Fibroblast of lung (primary cell): ENCODE measurements around the gene CMTM4. TPM values are rescaled to one million over a fixed set of nuclear protein-coding genes. Genes with fewer than 3 reads are reported as not detected.
A peak's percentile ranks its signal among the peaks of the same experiment; 100 is the strongest.

Source experiments
- DNase-seq, 2 donors: peaks; one replicate each; pipeline versions ENCODE4 v3.0.0 to v3.0.0-alpha.2; 2010; ENCODE audit warnings: low read depth in 2 of 2
- H2AFZ ChIP-seq: 2 replicates; pipeline ENCODE4 v1.5.1; 2012; ENCODE audit warnings: low read length, control low read depth, inconsistent platforms
- H3K27ac ChIP-seq: 2 replicates; pipeline ENCODE4 v1.5.1; 2011; ENCODE audit warnings: low read length, control low read depth; ENCODE audit not compliant: insufficient read depth
- H3K27me3 ChIP-seq: 2 replicates; pipeline ENCODE4 v1.5.1; 2011; ENCODE audit warnings: mild to moderate bottlenecking, low read length; ENCODE audit not compliant: control insufficient read depth, insufficient read depth
- H3K36me3 ChIP-seq: 2 replicates; pipeline ENCODE4 v1.5.1; 2011; ENCODE audit warnings: low read length; ENCODE audit not compliant: control insufficient read depth, insufficient read depth
- H3K4me1 ChIP-seq: 2 replicates; pipeline ENCODE4 v1.5.1; 2011; ENCODE audit warnings: low read length; ENCODE audit not compliant: control insufficient read depth, insufficient read depth; ENCODE audit errors: extremely low read depth
- H3K4me2 ChIP-seq: 2 replicates; pipeline ENCODE4 v1.5.1; 2011; ENCODE audit warnings: low read length, control low read depth; ENCODE audit not compliant: insufficient read depth; ENCODE audit errors: extremely low read depth
- H3K4me3 ChIP-seq, 4 experiments: fragments of 200-600 bp in 1 of 4; sonication (generic) in 1 of 4; replicated peaks in 1 of 4; 2 replicates each; pipeline ENCODE4 v1.5.1; 2011 to 2016; ENCODE audit warnings: low read length in 4 of 4, low read depth in 3 of 4, mild to moderate bottlenecking in 3 of 4, control low read depth in 2 of 4, inconsistent platforms in 1 of 4, mixed read lengths in 1 of 4; ENCODE audit not compliant: insufficient read depth in 1 of 4; ENCODE audit errors: control extremely low read depth in 1 of 4
- H3K79me2 ChIP-seq: 2 replicates; pipeline ENCODE4 v1.5.1; 2012; ENCODE audit warnings: mild to moderate bottlenecking, low read length, inconsistent platforms; ENCODE audit not compliant: control insufficient read depth, insufficient read depth
- H3K9ac ChIP-seq: 2 replicates; pipeline ENCODE4 v1.5.1; 2011; ENCODE audit warnings: mild to moderate bottlenecking, low read length, control low read depth; ENCODE audit not compliant: insufficient read depth
- H3K9me3 ChIP-seq: 2 replicates; pipeline ENCODE4 v1.5.1; 2012; ENCODE audit warnings: low read depth, low read length; ENCODE audit not compliant: control insufficient read depth, insufficient read depth
- H4K20me1 ChIP-seq: 2 replicates; pipeline ENCODE4 v1.5.1; 2011; ENCODE audit warnings: low read length; ENCODE audit not compliant: control insufficient read depth, insufficient read depth; ENCODE audit errors: extremely low read depth
- EZH2 ChIP-seq: IDR thresholded peaks from 2 replicates; pipeline ENCODE4 v1.5.1; 2012; ENCODE audit warnings: low read length, control low read depth, mild to moderate bottlenecking; ENCODE audit errors: missing control alignments
- polyA plus RNA-seq, 2 donors: library from polyadenylated mRNA; depleted of rRNA in 1 of 2; stranded (reverse) in 1 of 2; unstranded in 1 of 2; fragments of >200 nt; gene quantifications; 2 replicates each; pipeline ENCODE4 v1.2.1, GENCODE V29; 2011 to 2012; ENCODE audit warnings: missing spikeins in 1 of 2
- total RNA-seq: library from RNA; depleted of rRNA; stranded (reverse); fragments of >200 nt; gene quantifications from 2 replicates; pipeline ENCODE4 v1.2.1, GENCODE V29; 2014
- TF ChIP-seq, protein P1 (sequence below), 2 donors: IDR thresholded peaks in 1 of 2; conservative IDR thresholded peaks in 1 of 2; 1 replicate in 1 of 2; 2 replicates in 1 of 2; pipeline ENCODE4 v1.5.1; 2011 to 2012; ENCODE audit warnings: low read length in 2 of 2, control low read depth in 1 of 2, inconsistent platforms in 1 of 2, low read depth in 1 of 2, mild to moderate bottlenecking in 1 of 2

CMTM4 gene
- total and polyA plus RNA-seq, 2 donors (not counting 1 experiment from before 2014, with no cell fraction given): 10.2 to 12.8 TPM

DNA sequence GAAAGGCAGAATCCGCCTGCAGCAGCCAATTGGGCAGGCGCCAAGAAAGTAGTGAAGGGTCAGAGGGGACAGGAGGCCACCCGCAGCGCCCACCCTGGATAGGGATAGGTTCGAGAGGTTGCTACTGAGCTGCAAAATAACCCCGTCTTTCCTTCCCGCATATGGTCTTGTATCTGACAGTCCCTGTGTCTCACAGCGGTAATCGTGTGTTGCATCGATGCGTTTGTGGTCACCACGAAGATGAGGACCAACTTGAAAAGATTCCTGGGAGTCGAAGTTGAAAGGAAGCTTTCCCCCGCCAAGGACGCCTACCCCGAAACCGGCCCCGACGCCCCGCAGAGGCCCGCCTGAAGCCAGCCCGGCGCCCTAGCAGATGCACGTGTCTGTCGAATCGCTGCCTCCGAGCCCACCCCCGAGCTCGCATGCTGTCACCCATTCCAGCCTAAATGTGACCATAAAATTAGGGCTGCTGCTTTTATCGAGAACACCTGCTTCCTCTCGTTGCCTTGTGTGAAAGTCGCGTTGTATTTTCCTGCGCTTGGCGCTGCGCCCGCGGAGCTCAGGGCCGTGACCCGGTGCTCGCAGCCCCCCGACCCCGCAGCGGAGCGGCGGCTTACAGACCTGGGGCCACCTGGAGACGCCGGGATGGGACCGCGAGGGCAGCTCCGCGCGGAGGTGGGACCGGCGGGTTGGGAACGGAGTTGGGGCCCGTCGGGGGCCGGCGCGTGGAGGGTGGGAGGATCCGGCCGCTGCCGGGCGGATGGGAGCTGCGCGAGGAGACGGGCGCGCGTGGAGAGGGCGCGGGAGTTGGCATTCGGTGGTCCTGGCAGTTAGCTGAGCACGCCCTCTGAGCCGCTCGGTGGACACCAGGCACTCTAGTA is 117.7 kb downstream of the CMTM4 start, which contains the start of gene CMTM2:
TSS of gene CMTM2 (plus strand) at position 813 of the 881 bp plus-strand sequence. CDS start 145 bp downstream, outside the sequence.
- TF ChIP-seq, protein P1, sequence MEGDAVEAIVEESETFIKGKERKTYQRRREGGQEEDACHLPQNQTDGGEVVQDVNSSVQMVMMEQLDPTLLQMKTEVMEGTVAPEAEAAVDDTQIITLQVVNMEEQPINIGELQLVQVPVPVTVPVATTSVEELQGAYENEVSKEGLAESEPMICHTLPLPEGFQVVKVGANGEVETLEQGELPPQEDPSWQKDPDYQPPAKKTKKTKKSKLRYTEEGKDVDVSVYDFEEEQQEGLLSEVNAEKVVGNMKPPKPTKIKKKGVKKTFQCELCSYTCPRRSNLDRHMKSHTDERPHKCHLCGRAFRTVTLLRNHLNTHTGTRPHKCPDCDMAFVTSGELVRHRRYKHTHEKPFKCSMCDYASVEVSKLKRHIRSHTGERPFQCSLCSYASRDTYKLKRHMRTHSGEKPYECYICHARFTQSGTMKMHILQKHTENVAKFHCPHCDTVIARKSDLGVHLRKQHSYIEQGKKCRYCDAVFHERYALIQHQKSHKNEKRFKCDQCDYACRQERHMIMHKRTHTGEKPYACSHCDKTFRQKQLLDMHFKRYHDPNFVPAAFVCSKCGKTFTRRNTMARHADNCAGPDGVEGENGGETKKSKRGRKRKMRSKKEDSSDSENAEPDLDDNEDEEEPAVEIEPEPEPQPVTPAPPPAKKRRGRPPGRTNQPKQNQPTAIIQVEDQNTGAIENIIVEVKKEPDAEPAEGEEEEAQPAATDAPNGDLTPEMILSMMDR (conservative IDR thresholded peaks at IDR 0.05 in 1 of 2, IDR thresholded peaks at IDR 0.05 in 1 of 2; ENCODE audit: low read depth in 1 of 2, low read length in 2 of 2): no peak
- peak; percentile 36 for TF ChIP-seq EZH2
- H4K20me1 ChIP-seq: no peaks in the 10 kb centered on the region
- H3K79me2 ChIP-seq: no peaks in the 10 kb centered on the region
- peak within 1 kb of the TSS; percentile 40 for H3K4me2 ChIP-seq
- peak; percentile 18 to 28 for DNase-seq
- no peak within 1 kb of the TSS for H2AFZ ChIP-seq
- peaks cover 20% of the 10 kb centered on the region for H3K27me3 ChIP-seq
- H3K9ac ChIP-seq: no peak within 1 kb of the TSS
- no peaks in the 10 kb centered on the region for H3K36me3 ChIP-seq
- peaks cover 14% of the 10 kb centered on the region for H3K4me1 ChIP-seq
- peak within 1 kb of the TSS in 1 of 4 experiments; percentile 4 for H3K4me3 ChIP-seq
- no peak within 1 kb of the TSS for H3K27ac ChIP-seq
- no peaks in the 10 kb centered on the region for H3K9me3 ChIP-seq

DNA sequence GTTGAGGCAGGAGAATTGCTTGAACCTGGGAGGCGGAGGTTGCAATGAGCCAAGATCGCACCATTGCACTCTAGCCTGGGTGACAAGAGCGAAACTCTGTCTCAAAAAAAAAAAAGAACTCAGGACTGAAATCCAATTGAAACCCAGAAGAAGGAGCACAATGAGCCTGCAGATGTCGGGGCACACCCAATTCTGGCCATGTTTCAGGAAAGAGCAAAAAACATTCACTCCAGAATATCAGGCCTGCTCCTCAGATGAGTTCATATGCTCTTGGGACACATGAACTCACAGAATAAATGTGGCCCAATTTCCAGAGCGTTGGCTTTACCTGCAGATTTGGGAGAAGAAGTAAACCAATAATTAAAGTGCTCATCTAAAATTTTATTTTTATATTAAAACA is 120.2 kb downstream of the CMTM4 start:
- DNase-seq: no peak
- TF ChIP-seq, protein P1 (conservative IDR thresholded peaks at IDR 0.05 in 1 of 2, IDR thresholded peaks at IDR 0.05 in 1 of 2; ENCODE audit: low read depth in 1 of 2, low read length in 2 of 2): no peak
- TF ChIP-seq EZH2: no peak
- H3K9ac ChIP-seq: no peak overlapping the region

DNA sequence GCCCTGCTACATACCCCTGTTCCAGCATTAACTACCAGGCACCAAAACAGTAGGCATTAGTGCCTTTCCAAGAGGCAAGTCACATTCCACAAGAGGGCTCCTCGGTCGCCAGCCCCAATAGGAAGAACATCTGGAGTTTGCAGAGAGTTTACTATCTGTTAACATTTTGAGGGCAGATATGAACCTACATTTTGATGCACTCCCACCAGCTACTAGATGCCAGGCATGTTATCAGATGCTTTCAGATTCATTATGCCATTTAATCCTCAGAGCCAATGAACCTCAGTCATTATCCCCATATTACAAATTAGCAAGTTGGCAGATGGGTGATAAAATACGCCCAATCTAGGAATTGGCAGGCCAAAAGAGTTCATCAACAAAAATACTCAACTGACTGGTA is 121.5 kb downstream of the CMTM4 start:
- peaks cover 2% of the 10 kb centered on the region for H3K4me1 ChIP-seq
- H3K27ac ChIP-seq: no peak overlapping the region
- no peak overlapping the region for H3K4me3 ChIP-seq
- H3K9ac ChIP-seq: no peak overlapping the region
- H3K27me3 ChIP-seq: peaks cover 20% of the 10 kb centered on the region
- no peak overlapping the region for H3K4me2 ChIP-seq
- no peak overlapping the region for H2AFZ ChIP-seq
- TF ChIP-seq EZH2: no peak
- TF ChIP-seq, protein P1 (conservative IDR thresholded peaks at IDR 0.05 in 1 of 2, IDR thresholded peaks at IDR 0.05 in 1 of 2; ENCODE audit: low read depth in 1 of 2, low read length in 2 of 2): no peak
- DNase-seq: no peak
- H3K9me3 ChIP-seq: no peaks in the 10 kb centered on the region
- no peaks in the 10 kb centered on the region for H3K79me2 ChIP-seq
- H3K36me3 ChIP-seq: no peaks in the 10 kb centered on the region
- no peaks in the 10 kb centered on the region for H4K20me1 ChIP-seq

More for the DNA sequence above, 120.2 kb downstream of the CMTM4 start:
- Histone ChIP-seq H3K79me2 (no peaks in the 10 kb centered on the region), H3K27ac (no peak overlapping the region), H3K4me2 (no peak overlapping the region), H3K4me1 (peaks cover 12% of the 10 kb centered on the region), H3K36me3 (no peaks in the 10 kb centered on the region), H4K20me1 (no peaks in the 10 kb centered on the region), H3K27me3 (peaks cover 20% of the 10 kb centered on the region), H3K9me3 (no peaks in the 10 kb centered on the region), H2AFZ (no peak overlapping the region), H3K4me3 (no peak overlapping the region)
